SU-DHL-6 (cell line): ENCODE measurements around the gene DPP4.

Experiments
- CTCF ChIP-seq: fragments of 200-600 bp; sonication (generic); IDR thresholded peaks from one replicate; pipeline ENCODE4 v1.5.1; 2017; ENCODE audit warnings: antibody characterized with exemption, mild to moderate bottlenecking, low read length, moderate library complexity; ENCODE audit not compliant: insufficient read depth, poor library complexity, severe bottlenecking
- EZH2phosphoT487 ChIP-seq: fragments of 200-600 bp; sonication (generic), shearing (Covaris generic); conservative IDR thresholded peaks from 2 replicates; pipeline ENCODE4 v1.6.1; 2018; ENCODE audit warnings: mild to moderate bottlenecking, antibody characterized with exemption, low read length, moderate library complexity, mixed read lengths

DNA sequence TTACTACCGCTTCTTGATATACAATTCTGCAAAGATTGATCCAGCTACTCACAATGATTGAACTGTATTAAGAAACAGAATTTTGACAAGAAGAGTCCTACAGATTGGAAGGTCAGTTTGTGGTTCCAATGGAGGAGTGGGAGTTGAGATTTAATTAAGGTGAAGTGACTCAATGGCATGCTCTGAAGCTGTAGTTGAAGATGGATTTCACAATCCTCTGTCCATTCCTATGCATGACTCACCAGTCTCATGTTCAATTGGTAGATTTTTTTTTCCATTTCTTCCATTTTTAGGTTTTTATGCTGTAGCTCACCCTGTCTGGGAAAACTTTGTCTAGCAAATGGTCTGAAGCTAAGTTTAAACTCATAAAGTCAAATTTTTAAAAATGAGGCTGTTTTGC, 83.3 kb downstream of the DPP4 start:
- TF ChIP-seq CTCF, result no peak
- TF ChIP-seq EZH2phosphoT487, result no peak
